ENCODE data around the gene DOCK9.

The DOCK9 gene

GRCh38 chr13:99003851-99004471, 26.1 kb upstream of the DOCK9 start:
- no peak for DNase-seq (ENCODE audit: low spot score)
- no peak for TF ChIP-seq CTCF (IDR thresholded peaks at IDR 0.05; ENCODE audit: extremely low read depth, missing control alignments)

- TF ChIP-seq CTCF (IDR thresholded peaks at IDR 0.05; ENCODE audit: extremely low read depth, missing control alignments) = no peak
- DNase-seq (ENCODE audit: low spot score) = no peak
Measured at GRCh38 chr13:99003186-99003585, 25.3 kb upstream of the DOCK9 start.

- no peak for DNase-seq (ENCODE audit: low spot score)
- TF ChIP-seq CTCF (IDR thresholded peaks at IDR 0.05; ENCODE audit: extremely low read depth, missing control alignments) = no peak
Measured at GRCh38 chr13:99002172-99002710, 24.4 kb upstream of the DOCK9 start.

- no peak for DNase-seq (ENCODE audit: low spot score)
- TF ChIP-seq CTCF (IDR thresholded peaks at IDR 0.05; ENCODE audit: extremely low read depth, missing control alignments) = no peak
Measured at GRCh38 chr13:99000137-99000536, 22.3 kb upstream of the DOCK9 start.

GRCh38 chr13:98999639-98999952, 21.7 kb upstream of the DOCK9 start:
- no peak for DNase-seq (ENCODE audit: low spot score)
- TF ChIP-seq CTCF (IDR thresholded peaks at IDR 0.05; ENCODE audit: extremely low read depth, missing control alignments) = no peak

- no peak for TF ChIP-seq CTCF (IDR thresholded peaks at IDR 0.05; ENCODE audit: extremely low read depth, missing control alignments)
- DNase-seq (ENCODE audit: low spot score) = no peak
Measured at GRCh38 chr13:98998831-98999638, 21.2 kb upstream of the DOCK9 start.
